ENCODE data around the gene C1QL1.

Gene C1QL1

DNA sequence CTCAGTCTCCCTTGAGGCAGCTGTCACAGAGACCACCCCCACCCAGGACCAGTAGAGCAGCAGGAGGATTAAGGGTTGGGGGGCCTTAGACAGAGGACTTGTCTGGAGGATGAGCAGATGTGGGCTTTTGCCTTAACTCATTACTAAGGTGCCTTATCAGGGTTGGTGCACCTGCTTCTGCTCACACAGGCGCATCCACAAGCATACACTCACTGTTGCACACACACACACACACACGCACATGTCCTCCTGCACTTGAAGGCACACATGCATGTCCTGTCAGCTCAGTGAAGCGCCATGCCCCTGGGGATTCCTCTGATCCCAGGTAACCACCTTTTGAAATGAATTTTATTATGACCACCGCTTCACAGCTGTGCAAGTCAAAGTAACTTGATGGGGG is 54.0 kb downstream of the C1QL1 start:
- DNase-seq (ENCODE audit: low read depth) = no peak

DNA sequence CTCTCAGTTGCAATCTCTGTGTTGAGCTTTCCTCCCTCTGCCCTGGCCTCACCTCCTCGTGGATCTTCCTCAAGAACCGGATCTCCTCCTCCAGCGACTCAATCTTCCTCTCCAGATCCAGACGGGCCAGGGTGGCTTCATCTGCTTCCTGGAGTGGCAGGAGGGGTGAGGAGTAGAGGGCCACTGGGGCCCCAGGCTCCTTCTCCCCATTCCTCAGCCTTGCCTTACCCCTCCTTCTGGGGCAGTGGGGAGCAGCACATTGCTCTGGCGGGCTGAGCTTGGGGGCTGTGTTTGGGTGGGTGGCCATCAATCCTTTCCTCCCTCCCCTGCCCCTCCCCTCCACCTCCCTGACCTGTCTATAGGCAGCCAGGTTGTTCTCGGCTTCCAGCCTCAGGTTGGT is 54.4 kb downstream of the C1QL1 start:
- DNase-seq (ENCODE audit: low read depth) = no peak

DNA sequence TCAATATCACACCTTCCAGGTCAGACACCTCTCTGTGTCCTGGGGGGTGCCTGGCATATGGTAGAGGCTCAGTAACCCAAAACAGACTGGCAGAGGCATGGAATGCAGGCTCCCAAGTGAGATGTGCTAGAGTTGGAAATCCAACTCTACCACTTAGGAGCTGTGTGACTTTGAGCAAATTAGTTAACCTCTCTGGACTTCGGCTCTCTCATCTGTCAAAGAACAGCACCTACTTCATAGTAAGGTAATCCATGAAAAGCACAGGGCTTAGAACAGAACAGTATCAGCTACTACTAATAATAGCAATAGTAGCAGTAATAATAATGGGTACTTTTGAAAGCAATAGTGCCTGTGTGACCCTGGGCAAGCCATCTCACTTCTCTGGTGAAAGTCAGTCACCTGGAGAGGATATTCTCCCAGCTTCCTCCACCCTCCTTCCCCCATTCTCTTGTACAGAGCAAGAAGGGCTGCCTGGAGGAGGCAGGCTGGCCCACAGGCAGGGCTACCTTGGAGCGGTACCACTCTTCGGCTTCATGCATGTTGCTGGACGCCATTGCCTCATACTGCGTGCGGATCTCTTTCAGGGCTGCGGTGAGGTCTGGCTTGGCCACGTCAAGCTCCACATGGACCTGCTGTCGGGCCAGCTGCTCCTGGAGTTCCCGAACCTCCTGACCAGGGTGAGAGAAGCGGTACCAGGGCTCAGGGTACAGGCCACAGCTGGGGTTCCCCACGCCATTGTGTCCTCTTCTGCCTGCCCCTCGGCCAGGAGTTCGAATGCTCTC is 55.1 kb downstream of the C1QL1 start:
- DNase-seq (ENCODE audit: low read depth) = no peak

DNA sequence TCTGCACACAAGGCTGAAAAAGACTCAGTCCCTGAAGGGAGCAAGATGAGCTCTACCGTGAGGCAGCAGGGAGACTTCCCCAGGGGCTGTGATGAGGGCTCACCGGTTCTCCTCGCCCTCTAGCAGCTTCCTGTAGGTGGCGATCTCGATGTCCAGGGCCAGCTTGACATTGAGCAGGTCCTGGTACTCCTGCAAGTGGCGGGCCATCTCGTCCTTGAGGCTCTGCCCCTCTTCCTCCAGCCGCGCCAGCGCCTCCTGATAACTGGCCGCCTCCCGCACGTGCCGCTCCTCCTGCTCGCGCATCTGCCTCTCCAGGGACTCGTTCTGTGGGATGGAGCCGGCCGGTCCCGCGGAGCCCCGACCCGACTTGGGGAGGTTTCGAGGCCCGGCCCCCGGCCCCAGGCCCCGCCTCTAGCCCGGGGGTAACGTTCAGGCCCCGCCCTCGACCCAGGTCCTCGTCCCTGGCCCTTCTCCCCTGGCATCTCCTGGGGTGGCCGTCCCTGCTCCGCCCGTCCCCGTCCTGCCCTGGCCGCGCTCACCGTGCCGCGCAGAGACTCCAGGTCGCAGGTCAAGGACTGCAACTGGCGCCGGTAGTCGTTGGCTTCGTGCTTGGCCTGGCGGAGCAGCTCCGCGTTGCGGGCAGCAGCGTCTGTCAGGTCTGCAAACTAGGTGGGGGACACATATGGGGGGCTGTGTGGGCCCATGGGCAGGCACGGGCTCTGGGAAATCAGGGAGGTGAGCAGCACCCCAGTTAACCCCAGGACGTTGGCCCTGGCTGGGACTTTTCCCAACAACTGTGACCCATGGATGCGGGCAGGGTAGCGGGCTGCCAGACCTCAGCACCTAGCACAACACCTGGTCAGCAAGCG is 56.7 kb downstream of the C1QL1 start:
- DNase-seq (ENCODE audit: low read depth) = no peak

DNA sequence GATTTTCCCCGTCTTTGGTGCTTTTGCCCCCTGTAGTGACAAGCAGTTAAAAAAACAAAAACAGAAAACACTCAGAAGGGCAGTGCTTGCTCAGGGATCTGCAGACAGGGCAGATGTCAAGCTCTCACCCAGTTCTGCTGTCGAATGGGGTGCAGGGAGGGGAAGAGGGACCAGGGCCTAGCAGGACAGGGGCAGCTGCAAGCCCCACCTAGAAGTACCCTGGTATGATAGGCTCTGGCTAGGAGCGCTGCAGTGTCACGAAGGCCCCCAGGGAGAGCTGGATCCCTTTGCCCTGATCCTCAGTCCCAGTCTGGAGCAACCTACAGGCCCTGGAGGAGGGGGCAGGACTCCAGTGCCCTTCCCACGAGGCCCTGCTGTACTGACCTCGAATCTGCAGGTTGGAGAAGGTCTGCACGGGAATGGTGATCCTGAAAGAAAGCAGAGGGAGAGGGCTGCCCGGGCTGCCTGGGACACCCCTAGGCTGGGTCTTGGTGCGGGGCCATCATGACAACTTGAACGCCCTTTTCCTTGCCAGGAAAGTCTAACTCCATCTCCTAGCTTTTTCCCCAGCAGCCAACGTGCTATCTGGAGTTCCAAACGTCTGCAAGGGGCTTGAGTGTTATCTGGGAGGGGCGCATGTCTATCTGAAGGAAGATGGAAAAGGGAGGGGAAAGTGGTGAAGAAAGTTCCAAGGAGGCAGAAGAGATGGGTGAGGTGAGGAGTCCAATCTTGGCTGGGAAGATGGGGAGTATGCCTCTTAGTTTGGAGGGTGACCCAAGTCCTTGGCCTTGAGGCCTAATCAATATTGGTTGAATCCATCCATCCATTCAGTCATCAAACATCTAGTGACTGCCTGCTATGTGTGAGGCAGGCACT is 57.6 kb downstream of the C1QL1 start:
- DNase-seq (ENCODE audit: low read depth) = no peak
